Measurements from ENCODE around the gene REP15. TPM values are rescaled to one million over a fixed set of nuclear protein-coding genes. Genes with fewer than 3 reads are reported as not detected.

Gene REP15
- total RNA-seq, 2 donors from 2014 or later, result not detected

Other genes with a start within 250 kb of the REP15 start
- gene SMCO2, start 249.7 kb upstream of the REP15 start, total RNA-seq, result not detected
- gene PPFIBP1, start 172.2 kb upstream of the REP15 start, total RNA-seq, result 1 to 10 TPM; 2.1 to 4.1 TPM
- 10 to 100 TPM; 17.2 to 24.8 TPM for gene MRPS35, start 14.4 kb downstream of the REP15 start, total RNA-seq
- gene KLHL42, start 83.8 kb downstream of the REP15 start, total RNA-seq, result 10 to 100 TPM; 15.3 to 17.3 TPM
- gene MANSC4, start 83.8 kb downstream of the REP15 start, total RNA-seq, result not detected